HepG2 (cell line): ENCODE data around the gene KLF13. TPM values are rescaled to one million over a fixed set of nuclear protein-coding genes. Genes with fewer than 3 reads are reported as not detected.

Source experiments
- ADNP ChIP-seq: sonication (generic); formaldehyde crosslinking; IDR thresholded peaks from 2 replicates; pipeline ENCODE4 v1.4.0; 2020; ENCODE audit warnings: missing genetic modification reagents
- ATF2 ChIP-seq: sonication (generic); formaldehyde crosslinking; IDR thresholded peaks from 2 replicates; pipeline ENCODE4 v1.4.0; 2020; ENCODE audit warnings: missing genetic modification reagents
- ATF5 ChIP-seq: sonication (generic); formaldehyde crosslinking; IDR thresholded peaks from 2 replicates; pipeline ENCODE4 v1.4.0; 2020; ENCODE audit warnings: mild to moderate bottlenecking, low read depth, missing genetic modification reagents
- CHD4 ChIP-seq: fragments of 200-600 bp; sonication (generic); IDR thresholded peaks from 2 replicates; pipeline ENCODE4 v1.7.0; 2017; ENCODE audit warnings: mild to moderate bottlenecking, low read length, borderline replicate concordance
- FUBP1 ChIP-seq: sonication (generic); formaldehyde crosslinking; IDR thresholded peaks from 2 replicates; pipeline ENCODE4 v1.5.1; 2020; ENCODE audit warnings: missing genetic modification reagents, mild to moderate bottlenecking, borderline replicate concordance
- IKZF4 ChIP-seq: sonication (generic); formaldehyde crosslinking; IDR thresholded peaks from 2 replicates; pipeline ENCODE4 v1.5.1; 2020; ENCODE audit warnings: borderline replicate concordance, mild to moderate bottlenecking, low read depth, missing genetic modification reagents; ENCODE audit errors: not compliant biosample characterization
- MAFG ChIP-seq: sonication (generic); formaldehyde crosslinking; IDR thresholded peaks from 2 replicates; pipeline ENCODE4 v1.5.1; 2020; ENCODE audit warnings: mild to moderate bottlenecking, missing genetic modification reagents
- NR3C1 ChIP-seq: sonication (generic); formaldehyde crosslinking; IDR thresholded peaks from 2 replicates; pipeline ENCODE4 v1.4.0; 2020; ENCODE audit warnings: missing genetic modification reagents
- RAD21 ChIP-seq: fragments of 450-650 bp; formaldehyde crosslinking; IDR thresholded peaks from 2 replicates; pipeline ENCODE4 v1.5.0; 2020; ENCODE audit warnings: mild to moderate bottlenecking
- ZBTB1 ChIP-seq: sonication (generic); formaldehyde crosslinking; IDR thresholded peaks from 2 replicates; pipeline ENCODE4 v1.4.0; 2020; ENCODE audit warnings: missing genetic modification reagents, borderline replicate concordance
- ZFX ChIP-seq: sonication (generic); formaldehyde crosslinking; IDR thresholded peaks from 2 replicates; pipeline ENCODE4 v1.4.0; 2020; ENCODE audit warnings: mild to moderate bottlenecking, low read depth, missing genetic modification reagents, moderate library complexity
- ZNF235 ChIP-seq: sonication (generic); formaldehyde crosslinking; IDR thresholded peaks from 2 replicates; pipeline ENCODE4 v1.8.1; 2023; ENCODE audit warnings: mild to moderate bottlenecking, missing genetic modification reagents, borderline replicate concordance
- ZNF30 ChIP-seq: sonication (generic); formaldehyde crosslinking; IDR thresholded peaks from 2 replicates; pipeline ENCODE4 v1.5.0; 2020; ENCODE audit warnings: mild to moderate bottlenecking, missing genetic modification reagents
- ZNF326 ChIP-seq: sonication (generic); formaldehyde crosslinking; IDR thresholded peaks from 2 replicates; pipeline ENCODE4 v1.4.0; 2020; ENCODE audit warnings: missing genetic modification reagents, borderline replicate concordance
- ZNF382 ChIP-seq: sonication (generic); formaldehyde crosslinking; IDR thresholded peaks from 2 replicates; pipeline ENCODE4 v1.5.0; 2020; ENCODE audit warnings: missing genetic modification reagents, mild to moderate bottlenecking, borderline replicate concordance
- ZNF414 ChIP-seq: sonication (generic); formaldehyde crosslinking; IDR thresholded peaks from 2 replicates; pipeline ENCODE4 v1.5.0; 2020; ENCODE audit warnings: missing genetic modification reagents
- ZNF749 ChIP-seq: sonication (generic); formaldehyde crosslinking; IDR thresholded peaks from 2 replicates; pipeline ENCODE4 v1.8.0; 2022; ENCODE audit warnings: mild to moderate bottlenecking, missing genetic modification reagents, moderate library complexity, borderline replicate concordance
- ZNF792 ChIP-seq: IDR thresholded peaks from 2 replicates; pipeline ENCODE4 v1.6.1; 2016
- ZNF891 ChIP-seq: sonication (generic); formaldehyde crosslinking; IDR thresholded peaks from 2 replicates; pipeline ENCODE4 v1.5.0; 2020; ENCODE audit warnings: mild to moderate bottlenecking, missing genetic modification reagents
- ZSCAN22 ChIP-seq: sonication (generic); formaldehyde crosslinking; IDR thresholded peaks from 2 replicates; pipeline ENCODE4 v1.4.0; 2020; ENCODE audit warnings: mild to moderate bottlenecking, missing genetic modification reagents
- polyA plus RNA-seq, 8 experiments: library from polyadenylated mRNA; depleted of rRNA in 3 of 8; stranded (reverse) in 7 of 8; unstranded in 1 of 8; fragments of >200 nt; fragmentation: Illumina TruSeq in 4 of 8; extraction: Trizol in 4 of 8; gene quantifications; 2 replicates each; pipeline versions ENCODE4 v1.2.1 to v1.2.3, GENCODE V29; 2011 to 2016; ENCODE audit warnings: low read depth in 4 of 8, missing spikeins in 1 of 8, mixed read lengths in 1 of 8; ENCODE audit not compliant: insufficient read depth in 1 of 8
- total RNA-seq, 5 experiments: library from RNA; depleted of rRNA; stranded (reverse); fragments of >200 nt; fragmentation: Illumina TruSeq; extraction: Trizol; gene quantifications; 2 replicates each; pipeline ENCODE4 v1.2.3, GENCODE V29; 2016; ENCODE audit warnings: low read depth in 1 of 5
- TF ChIP-seq, protein P1 (sequence below): sonication (generic); formaldehyde crosslinking; IDR thresholded peaks from 2 replicates; pipeline ENCODE4 v1.9.0; 2022; ENCODE audit warnings: low read depth, missing genetic modification reagents
- TF ChIP-seq, protein P2 (sequence below): sonication (generic); formaldehyde crosslinking; IDR thresholded peaks from 2 replicates; pipeline ENCODE4 v1.4.0; 2020; ENCODE audit warnings: mild to moderate bottlenecking, missing genetic modification reagents

KLF13 gene
- total and polyA plus RNA-seq, 2 of the 13 experiments (the other 11 are each of a cell fraction or from before 2014, with no cell fraction given), result 16.8 to 25.1 TPM

GRCh38 chr15:31296646-31297574, 29.7 kb upstream of the KLF13 start (continued):
- TF ChIP-seq ZNF414 (CRISPR knock-in tag) (peak; percentile 73; the same call in 1 of the 2 replicates), MAFG (CRISPR knock-in tag) (no peak), ZNF749 (CRISPR knock-in tag) (no peak; the same call in 1 of the 2 replicates), ATF2 (CRISPR knock-in tag) (peak; percentile 91), ZNF30 (CRISPR knock-in tag) (no peak), IKZF4 (CRISPR knock-in tag) (no peak), ZFX (CRISPR knock-in tag) (peak; percentile 84), ADNP (CRISPR knock-in tag) (no peak), CHD4 (no peak), ZNF891 (CRISPR knock-in tag) (no peak), ZBTB1 (CRISPR knock-in tag) (0 out of 2 replicates have a peak, but pooled peaks have one; percentile 79), ZNF792 (peak; percentile 87; the same call in 1 of the 2 replicates), ZNF382 (CRISPR knock-in tag) (no peak), ZNF326 (CRISPR knock-in tag) (no peak), FUBP1 (CRISPR knock-in tag) (0 out of 2 replicates have a peak, but pooled peaks have one; percentile 19), NR3C1 (CRISPR knock-in tag) (no peak), ZNF235 (CRISPR knock-in tag) (no peak), ZSCAN22 (no peak), RAD21 (CRISPR knock-in tag) (peak; percentile 57), ATF5 (CRISPR knock-in tag) (no peak)
- TF ChIP-seq, protein P1, sequence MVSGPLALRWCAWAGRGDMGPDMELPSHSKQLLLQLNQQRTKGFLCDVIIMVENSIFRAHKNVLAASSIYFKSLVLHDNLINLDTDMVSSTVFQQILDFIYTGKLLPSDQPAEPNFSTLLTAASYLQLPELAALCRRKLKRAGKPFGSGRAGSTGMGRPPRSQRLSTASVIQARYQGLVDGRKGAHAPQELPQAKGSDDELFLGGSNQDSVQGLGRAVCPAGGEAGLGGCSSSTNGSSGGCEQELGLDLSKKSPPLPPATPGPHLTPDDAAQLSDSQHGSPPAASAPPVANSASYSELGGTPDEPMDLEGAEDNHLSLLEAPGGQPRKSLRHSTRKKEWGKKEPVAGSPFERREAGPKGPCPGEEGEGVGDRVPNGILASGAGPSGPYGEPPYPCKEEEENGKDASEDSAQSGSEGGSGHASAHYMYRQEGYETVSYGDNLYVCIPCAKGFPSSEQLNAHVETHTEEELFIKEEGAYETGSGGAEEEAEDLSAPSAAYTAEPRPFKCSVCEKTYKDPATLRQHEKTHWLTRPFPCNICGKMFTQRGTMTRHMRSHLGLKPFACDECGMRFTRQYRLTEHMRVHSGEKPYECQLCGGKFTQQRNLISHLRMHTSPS (CRISPR knock-in tag), result peak; percentile 99
- TF ChIP-seq, protein P2, sequence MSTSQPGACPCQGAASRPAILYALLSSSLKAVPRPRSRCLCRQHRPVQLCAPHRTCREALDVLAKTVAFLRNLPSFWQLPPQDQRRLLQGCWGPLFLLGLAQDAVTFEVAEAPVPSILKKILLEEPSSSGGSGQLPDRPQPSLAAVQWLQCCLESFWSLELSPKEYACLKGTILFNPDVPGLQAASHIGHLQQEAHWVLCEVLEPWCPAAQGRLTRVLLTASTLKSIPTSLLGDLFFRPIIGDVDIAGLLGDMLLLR (CRISPR knock-in tag), result no peak
